ENCODE measurements around the gene PICK1.

GRCh38 chr22:38077096-38077495 is 19.9 kb downstream of the PICK1 start:
- TF ChIP-seq CTCF (IDR thresholded peaks at IDR 0.05) (no peak), ZFX (IDR thresholded peaks at IDR 0.05; ENCODE audit: borderline replicate concordance) (no peak)

Data from 22Rv1 (cell line).